TTC549 (cell line): ENCODE data around the gene MB21D2.
"Not testable (repeated sequence)": the region's sequence is repeated elsewhere in the genome, so short reads cannot be mapped to it uniquely, and the experiment has no call there.

Experiments used
- FAIRE-seq: peaks from 2 replicates; lab custom pipeline; 2012; peaks lifted over from hg19 to GRCh38; lab: Jason Lieb, UNC

Gene MB21D2

GRCh38 chr3:192801985-192802384 is 115.7 kb downstream of the MB21D2 start:
- no peak for FAIRE-seq

DNA sequence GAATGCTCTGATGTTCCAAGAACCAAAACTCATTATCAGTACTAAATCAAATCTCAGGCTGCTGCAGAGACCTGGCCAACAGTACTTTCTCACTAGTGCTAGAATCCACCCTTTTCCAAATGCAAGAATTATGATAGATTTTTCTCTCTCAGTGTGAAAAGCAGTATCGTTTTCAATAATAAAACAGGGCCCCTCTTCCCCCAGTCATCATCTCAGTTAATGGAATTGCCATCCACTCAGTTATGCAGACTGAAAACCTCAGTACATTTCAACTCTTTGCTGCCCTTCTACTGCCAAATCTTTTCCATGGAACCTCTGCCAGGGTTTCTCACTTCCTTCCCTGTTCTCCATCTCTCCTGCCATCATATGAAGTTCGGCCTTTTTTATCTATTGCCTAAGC is 117.9 kb downstream of the MB21D2 start:
- FAIRE-seq = no peak

DNA sequence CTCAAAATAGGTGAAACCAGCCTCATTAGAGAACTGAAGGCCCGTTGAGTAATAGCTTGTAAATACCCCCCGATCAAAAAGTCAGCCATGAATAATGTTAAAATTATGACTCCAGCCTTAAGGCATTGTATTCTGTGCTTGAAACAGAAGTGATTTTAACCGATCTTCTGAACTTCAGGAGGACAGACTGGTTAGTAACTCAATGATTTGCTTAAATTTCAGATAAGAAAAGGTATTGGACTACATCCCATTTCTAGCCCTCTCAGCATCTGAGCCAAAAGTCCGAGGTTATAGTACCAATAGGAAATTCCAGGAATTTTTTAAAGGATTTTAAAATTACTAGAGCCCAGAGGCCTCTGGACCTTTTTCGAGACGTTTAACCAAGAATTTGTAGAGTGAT is 122.6 kb downstream of the MB21D2 start:
- FAIRE-seq = no peak

- FAIRE-seq = no peak
Measured at GRCh38 chr3:192794216-192794615, 123.4 kb downstream of the MB21D2 start.

- not testable (repeated sequence) for FAIRE-seq
Measured at GRCh38 chr3:192788816-192789515, 128.7 kb downstream of the MB21D2 start.

DNA sequence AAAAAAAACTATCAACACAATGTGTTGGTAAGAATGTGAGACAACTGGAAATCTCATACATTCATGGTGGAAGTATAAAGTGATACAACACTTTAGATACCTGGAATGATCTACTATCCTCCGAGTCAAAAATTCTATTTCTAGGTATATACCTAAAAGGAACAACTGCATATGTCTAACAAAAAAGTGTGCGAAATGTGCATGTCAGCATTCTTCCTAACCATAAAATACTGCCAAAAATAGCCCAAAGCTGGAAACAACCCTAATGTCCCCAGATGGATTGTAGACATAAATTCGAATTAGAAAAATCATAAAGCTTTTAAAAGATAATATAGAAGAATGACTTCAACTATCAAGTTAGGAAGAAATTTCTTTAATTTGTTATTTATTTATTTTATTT is 139.1 kb downstream of the MB21D2 start:
- FAIRE-seq = no peak

GRCh38 chr3:192774341-192774740 is 143.3 kb downstream of the MB21D2 start:
- not testable (repeated sequence) for FAIRE-seq

DNA sequence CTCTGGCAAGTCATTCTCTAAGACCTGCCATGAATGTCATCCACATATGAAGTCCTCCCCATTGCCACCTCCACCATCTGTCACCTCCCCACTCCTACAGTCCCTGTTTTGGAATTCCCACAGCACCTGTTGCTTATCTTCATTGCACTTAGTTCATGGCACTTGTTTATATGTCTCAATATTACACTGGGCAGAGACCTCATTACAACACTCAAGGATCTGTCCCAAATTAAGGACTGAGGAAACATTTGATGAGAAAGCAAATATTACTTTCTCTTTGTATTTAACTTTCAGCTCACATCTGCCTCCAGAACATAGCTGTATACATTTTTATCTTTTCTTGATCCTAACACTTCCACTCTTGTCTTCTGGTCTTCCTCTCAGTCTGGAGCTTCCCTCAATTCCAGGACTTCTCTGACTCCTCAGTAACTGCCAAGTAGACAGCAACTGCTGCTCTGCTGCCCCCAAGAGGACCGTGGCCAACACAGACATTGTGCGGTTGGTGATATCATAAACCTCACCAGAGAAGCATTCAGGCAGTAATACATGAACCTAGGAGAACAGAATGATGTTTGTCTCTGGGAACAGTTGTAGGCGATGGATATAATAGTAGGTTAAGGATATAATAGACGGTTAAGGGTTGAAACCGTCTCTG is 145.3 kb downstream of the MB21D2 start:
- no peak for FAIRE-seq

- FAIRE-seq = no peak
Measured at GRCh38 chr3:192758654-192759053, 159.0 kb downstream of the MB21D2 start.

GRCh38 chr3:192751148-192751547 is 166.5 kb downstream of the MB21D2 start:
- no peak for FAIRE-seq

- FAIRE-seq = no peak
Measured at GRCh38 chr3:192750201-192750600, 167.5 kb downstream of the MB21D2 start.

DNA sequence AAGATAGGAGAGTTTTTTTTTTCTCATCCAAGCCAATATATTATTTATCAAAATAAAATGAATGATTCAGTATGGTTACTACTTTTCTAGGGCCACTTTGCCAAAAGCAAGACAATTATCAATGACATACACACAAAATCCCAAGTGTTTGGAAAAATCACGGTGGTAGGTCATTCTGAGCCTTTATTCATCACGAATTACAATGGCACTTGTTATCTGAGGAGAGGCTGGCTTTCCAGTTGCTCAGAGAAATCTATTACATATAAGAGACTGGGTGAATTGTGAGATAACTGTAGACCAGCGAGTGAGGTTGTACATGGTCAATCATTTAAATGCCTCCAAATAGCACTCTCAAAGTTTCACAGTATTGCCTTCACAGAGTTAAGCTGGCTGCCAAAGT is 169.9 kb downstream of the MB21D2 start:
- FAIRE-seq = no peak

- FAIRE-seq = no peak
Measured at GRCh38 chr3:192747145-192747544, 170.5 kb downstream of the MB21D2 start.
